GM12874 (cell line): ENCODE data around the gene MCF2L2.
A peak's percentile ranks its signal among the peaks of the same experiment; 100 is the strongest.

Experiments
- CTCF ChIP-seq: IDR thresholded peaks from 2 replicates; pipeline ENCODE4 v1.5.1; 2011; ENCODE audit warnings: low read depth, mild to moderate bottlenecking, control low read depth, low read length, moderate library complexity; ENCODE audit not compliant: insufficient read depth

Gene MCF2L2

GRCh38 chr3:183178512-183178832 is 249.9 kb downstream of the MCF2L2 start:
- TF ChIP-seq CTCF: no peak

- TF ChIP-seq CTCF: no peak
Measured at GRCh38 chr3:183172051-183172639, 256.3 kb downstream of the MCF2L2 start.

- no peak for TF ChIP-seq CTCF
Measured at GRCh38 chr3:183163563-183163962, 264.9 kb downstream of the MCF2L2 start.

- TF ChIP-seq CTCF: no peak
Measured at GRCh38 chr3:183161552-183162336, 266.7 kb downstream of the MCF2L2 start.

- no peak for TF ChIP-seq CTCF
Measured at GRCh38 chr3:183160616-183161015, 267.8 kb downstream of the MCF2L2 start.

- peak; percentile 53 for TF ChIP-seq CTCF
Measured at GRCh38 chr3:183159333-183159732, 269.1 kb downstream of the MCF2L2 start.

GRCh38 chr3:183158551-183159006 is 269.8 kb downstream of the MCF2L2 start:
- no peak for TF ChIP-seq CTCF
